ENCODE data around the gene HOXC9. TPM values are rescaled to one million over a fixed set of nuclear protein-coding genes. Genes with fewer than 3 reads are reported as not detected.

HOXC9 gene
- total and polyA plus RNA-seq, 2 of the 8 experiments (the other 6 are each of a cell fraction or from before 2014, with no cell fraction given) = not detected

DNA sequence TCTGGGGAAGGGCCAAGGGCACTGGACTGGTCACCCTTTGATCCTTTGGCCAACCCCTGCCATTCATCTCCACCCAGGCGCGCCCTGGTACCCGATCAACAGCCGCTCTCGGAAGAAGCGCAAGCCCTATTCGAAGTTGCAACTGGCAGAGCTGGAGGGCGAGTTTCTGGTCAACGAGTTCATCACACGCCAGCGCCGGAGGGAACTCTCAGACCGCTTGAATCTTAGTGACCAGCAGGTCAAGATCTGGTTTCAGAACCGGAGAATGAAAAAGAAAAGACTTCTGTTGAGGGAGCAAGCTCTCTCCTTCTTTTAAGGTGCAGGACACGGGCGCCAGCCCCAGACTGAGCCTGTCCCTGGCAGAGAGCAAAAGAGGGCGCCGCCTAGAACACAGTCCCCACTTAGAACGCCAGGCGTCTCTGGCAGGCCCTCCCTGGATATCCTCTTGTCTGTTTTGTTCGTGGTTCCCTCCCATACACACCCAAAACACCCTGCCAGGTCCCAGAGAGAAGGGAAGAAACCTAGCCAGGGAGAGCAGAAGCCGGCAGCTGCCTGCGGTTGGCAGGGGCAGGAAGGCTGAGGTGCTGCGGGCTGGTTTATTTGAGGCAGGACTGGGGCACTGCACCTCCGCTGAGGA lies 43.6 kb upstream of the HOXC9 start:
- ChIA-PET POLR2A (ENCODE audit: partially characterized antibody) (interaction anchor here (1.2 kb wide), 1 partner anchor 17 kb away, joined by 4 read pairs; no protein-coding TSS in a partner anchor), CTCF (ENCODE audit: partially characterized antibody) (interaction anchor here (1.1 to 5.6 kb wide), 2 partner anchors 30 to 124 kb away, joined by 3 to 40 read pairs; partner anchors contain the start of gene HOXC10)
- H2AK5ac ChIP-seq (ENCODE audit: low read depth, low read length) = no peak overlapping the region
- H3K4me2 ChIP-seq (ENCODE audit: insufficient read depth in 1 of 2, low read depth in 2 of 2, low read length in 2 of 2) = no peak overlapping the region; a peak in 1 of 4 replicates
- no peak overlapping the region for H2BK20ac ChIP-seq (ENCODE audit: low read length)
- peaks cover 0 to 8% (median 2%) of the 10 kb centered on the region in 4 experiments; a peak in 3 of 7 replicates for H3K4me1 ChIP-seq (replicated peaks in 1 of 4; ENCODE audit: control insufficient read depth in 3 of 4, insufficient read depth in 4 of 4, low read length in 3 of 4)
- H2BK5ac ChIP-seq (ENCODE audit: low read depth, low read length) = no peak overlapping the region
- H3K79me2 ChIP-seq (ENCODE audit: control insufficient read depth in 1 of 2, insufficient read depth in 2 of 2, low read length in 2 of 2) = no peaks in the 10 kb centered on the region
- H3K4ac ChIP-seq (replicated peaks; ENCODE audit: insufficient read length, low read depth, low read length) = no peak overlapping the region
- H3K4me3 ChIP-seq (ENCODE audit: extremely low read depth in 1 of 4, insufficient read depth in 2 of 4, low read depth in 3 of 4, low read length in 4 of 4) = no peak overlapping the region
- peaks cover 100% of the 10 kb centered on the region in 4 experiments for H3K27me3 ChIP-seq (replicated peaks in 1 of 4; ENCODE audit: control insufficient read depth in 3 of 4, extremely low read depth in 1 of 4, insufficient read depth in 3 of 4, low read length in 3 of 4)
- H3K14ac ChIP-seq (ENCODE audit: insufficient read length) = no peak overlapping the region
- TF ChIP-seq RNF2 (IDR thresholded peaks at IDR 0.05; ENCODE audit: borderline replicate concordance, low read depth, low read length, missing control alignments, poor library complexity, severe bottlenecking) (peak; percentile 84), EZH2 (IDR thresholded peaks at IDR 0.05; ENCODE audit: low read depth, low read length, severe bottlenecking) (peak; percentile 16), TCF12 (IDR thresholded peaks at IDR 0.05; ENCODE audit: low read depth, low read length) (0 out of 2 replicates have a peak, but pooled peaks have one; percentile 12), SUZ12 (IDR thresholded peaks at IDR 0.05; ENCODE audit: low read length) (peak; percentile 17), SIRT6 (IDR thresholded peaks at IDR 0.05; ENCODE audit: low read length) (no peak)
- H3K56ac ChIP-seq (replicated peaks; ENCODE audit: insufficient read length, low read depth, low read length) = no peak overlapping the region
- peak overlapping the region; percentile 12; the same call in 1 of the 2 replicates for H4K8ac ChIP-seq (ENCODE audit: extremely low read depth, insufficient read depth, low read length)
- WGBS, 2 experiments (ENCODE audit: extremely low coverage in 1 of 2, insufficient coverage in 1 of 2, insufficient read length in 1 of 2, insufficient replicate concordance in 2 of 2, low coverage in 1 of 2, low lambda C conversion rate in 2 of 2, missing lambda C conversion rate in 1 of 2) = 21% methylated on average over 23 of the region's 25 CpGs; no CpG with 5 or more reads in 1 of the 2 experiments
- H4K91ac ChIP-seq (replicated peaks; ENCODE audit: insufficient read length, low read length) = no peak overlapping the region
- no peak overlapping the region for H4K5ac ChIP-seq (ENCODE audit: insufficient read length, low read depth, low read length)
- no peaks in the 10 kb centered on the region for H3K79me1 ChIP-seq (ENCODE audit: low read depth, low read length)
- no peak overlapping the region for H3K9ac ChIP-seq (replicated peaks in 1 of 4; ENCODE audit: extremely low read depth in 1 of 4, low read depth in 3 of 4, low read length in 3 of 4)
- H3K27ac ChIP-seq (ENCODE audit: low read depth, low read length) = no peak overlapping the region
- no peak overlapping the region for H3K23ac ChIP-seq (ENCODE audit: insufficient read length)
- H3K18ac ChIP-seq (ENCODE audit: extremely low read depth, low read length) = no peak overlapping the region
- H2BK12ac ChIP-seq (ENCODE audit: low read depth, low read length) = peak overlapping the region; percentile 60
- H2BK120ac ChIP-seq (replicated peaks; ENCODE audit: low read depth, low read length) = no peak overlapping the region
- DNase-seq (ENCODE audit: low read depth in 1 of 2, low spot score in 2 of 2) (peak in 1 of 2 experiments; percentile 57), FAIRE-seq (no peak)
- H3K36me3 ChIP-seq (ENCODE audit: control insufficient read depth in 2 of 4, insufficient read depth in 4 of 4, low read length in 3 of 4) = peaks cover 0 to 16% (median 0%) of the 10 kb centered on the region in 4 experiments; a peak in 1 of 8 replicates
- peaks cover 27 to 56% of the 10 kb centered on the region in 2 experiments for H4K20me1 ChIP-seq (replicated peaks in 1 of 2; ENCODE audit: control insufficient read depth in 1 of 2, insufficient read depth in 2 of 2, low read length in 2 of 2)
- H2BK15ac ChIP-seq (ENCODE audit: low read length) = no peak overlapping the region
- no peaks in the 10 kb centered on the region for H3K23me2 ChIP-seq (ENCODE audit: low read depth, low read length)
- H3K9me3 ChIP-seq (ENCODE audit: insufficient read depth in 2 of 2, low read depth in 1 of 2, low read length in 1 of 2) = no peaks in the 10 kb centered on the region; a peak in 1 of 4 replicates
- H2AFZ ChIP-seq (ENCODE audit: low read length) = no peak overlapping the region
